Hepatocyte (in vitro differentiated cells): ENCODE results near the gene LRMDA.

Experiments
- CTCF ChIP-seq: fragments of 200-600 bp; sonication (generic); IDR thresholded peaks from 2 replicates; pipeline ENCODE4 v1.5.1; 2016; ENCODE audit warnings: antibody characterized with exemption, mild to moderate bottlenecking; ENCODE audit not compliant: poor library complexity
- EZH2 ChIP-seq: fragments of 200-600 bp; sonication (generic); IDR thresholded peaks from 2 replicates; pipeline ENCODE4 v1.6.1; 2016; ENCODE audit warnings: antibody characterized with exemption, mild to moderate bottlenecking, borderline replicate concordance

- TF ChIP-seq CTCF = no peak
- no peak for TF ChIP-seq EZH2
Observed at GRCh38 chr10:76309070-76309469, 877.6 kb downstream of the LRMDA start.
